H9 (cell line): ENCODE results near the gene SLC6A15. TPM values are rescaled to one million over a fixed set of nuclear protein-coding genes. Genes with fewer than 3 reads are reported as not detected.

Source experiments
- DNase-seq: peaks from one replicate; pipeline ENCODE4 v3.0.0-alpha.2; 2017
- H2AFZ ChIP-seq: one replicate; pipeline ENCODE4 v1.6.1; 2013; ENCODE audit warnings: mild to moderate bottlenecking, low read length, control low read depth, moderate library complexity
- H2AK5ac ChIP-seq: 2 replicates; pipeline ENCODE4 v1.6.1; 2013; ENCODE audit warnings: low read length, control low read depth, mixed read lengths; ENCODE audit not compliant: insufficient read length
- H2BK120ac ChIP-seq: one replicate; pipeline ENCODE4 v1.6.1; 2013; ENCODE audit warnings: low read depth, mild to moderate bottlenecking, low read length, control low read depth, inconsistent platforms; ENCODE audit not compliant: poor library complexity, severe bottlenecking
- H2BK12ac ChIP-seq: 2 replicates; pipeline ENCODE4 v1.6.1; 2013; ENCODE audit warnings: low read length, control low read depth, mixed read lengths, low read depth; ENCODE audit not compliant: insufficient read length
- H2BK15ac ChIP-seq: 2 replicates; pipeline ENCODE4 v1.6.1; 2013; ENCODE audit warnings: low read depth, low read length, control low read depth
- H2BK20ac ChIP-seq: one replicate; pipeline ENCODE4 v1.6.1; 2013; ENCODE audit warnings: low read depth, mild to moderate bottlenecking, low read length, control low read depth, inconsistent platforms; ENCODE audit not compliant: poor library complexity, severe bottlenecking
- H2BK5ac ChIP-seq: 2 replicates; pipeline ENCODE4 v1.6.1; 2013; ENCODE audit warnings: low read length, control low read depth, mixed read lengths; ENCODE audit not compliant: insufficient read length
- H3K14ac ChIP-seq: 2 replicates; pipeline ENCODE4 v1.6.1; 2013; ENCODE audit warnings: low read length, control low read depth; ENCODE audit not compliant: insufficient read depth
- H3K18ac ChIP-seq: 2 replicates; pipeline ENCODE4 v1.6.1; 2013; ENCODE audit warnings: low read depth, mild to moderate bottlenecking, mixed read lengths, low read length, control low read depth; ENCODE audit not compliant: insufficient read length
- H3K23ac ChIP-seq: 2 replicates; pipeline ENCODE4 v1.6.1; 2013; ENCODE audit warnings: low read length, control low read depth, mixed read lengths, low read depth; ENCODE audit not compliant: insufficient read length
- H3K23me2 ChIP-seq: 2 replicates; pipeline ENCODE4 v1.6.1; 2013; ENCODE audit warnings: low read depth, mild to moderate bottlenecking, mixed read lengths, low read length, control low read depth; ENCODE audit not compliant: insufficient read length, poor library complexity, severe bottlenecking
- H3K27ac ChIP-seq: 2 replicates; pipeline ENCODE4 v1.5.1; 2013; ENCODE audit warnings: low read length, control low read depth, mixed read lengths, low read depth; ENCODE audit not compliant: insufficient read length
- H3K27me3 ChIP-seq: 2 replicates; pipeline ENCODE4 v1.6.1; 2013; ENCODE audit warnings: low read length, control low read depth, inconsistent platforms; ENCODE audit not compliant: insufficient read depth
- H3K4ac ChIP-seq: 2 replicates; pipeline ENCODE4 v1.6.1; 2013; ENCODE audit warnings: low read depth, mild to moderate bottlenecking, control low read depth, inconsistent platforms, low read length, moderate library complexity
- H3K4me1 ChIP-seq: 2 replicates; pipeline ENCODE4 v1.6.1; 2013; ENCODE audit warnings: low read length, control low read depth, inconsistent platforms; ENCODE audit not compliant: insufficient read depth
- H3K4me2 ChIP-seq: 2 replicates; pipeline ENCODE4 v1.6.1; 2013; ENCODE audit warnings: low read length, control low read depth, mixed read lengths; ENCODE audit not compliant: insufficient read length, insufficient read depth
- H3K56ac ChIP-seq: 2 replicates; pipeline ENCODE4 v1.6.1; 2013; ENCODE audit warnings: low read depth, mild to moderate bottlenecking, mixed read lengths, low read length, control low read depth; ENCODE audit not compliant: insufficient read length
- H3K79me1 ChIP-seq: 2 replicates; pipeline ENCODE4 v1.6.1; 2013; ENCODE audit warnings: low read depth, mild to moderate bottlenecking, moderate library complexity, low read length, control low read depth, inconsistent platforms; ENCODE audit not compliant: insufficient read depth, poor library complexity, severe bottlenecking
- H3K79me2 ChIP-seq: 2 replicates; pipeline ENCODE4 v1.6.1; 2013; ENCODE audit warnings: low read length, control low read depth, inconsistent platforms; ENCODE audit not compliant: insufficient read depth
- H3K9ac ChIP-seq: 2 replicates; pipeline ENCODE4 v1.6.1; 2013; ENCODE audit warnings: low read length, control low read depth, mixed read lengths; ENCODE audit not compliant: insufficient read length; ENCODE audit errors: extremely low read depth
- H3K9me3 ChIP-seq: one replicate; pipeline ENCODE4 v1.6.1; 2013; ENCODE audit warnings: low read depth, low read length, inconsistent platforms; ENCODE audit not compliant: control insufficient read depth
- H3T11ph ChIP-seq: one replicate; pipeline ENCODE4 v1.6.1; 2013; ENCODE audit warnings: mild to moderate bottlenecking, low read length, control low read depth, inconsistent platforms
- H4K20me1 ChIP-seq: one replicate; pipeline ENCODE4 v1.6.1; 2013; ENCODE audit not compliant: control insufficient read depth, insufficient read length, insufficient read depth
- H4K5ac ChIP-seq: 2 replicates; pipeline ENCODE4 v1.6.1; 2013; ENCODE audit warnings: low read depth, mild to moderate bottlenecking, mixed read lengths, low read length, control low read depth; ENCODE audit not compliant: insufficient read length
- H4K8ac ChIP-seq: replicated peaks from 2 replicates; pipeline ENCODE4 v1.6.1; 2013; ENCODE audit warnings: low read length, control low read depth, mixed read lengths, low read depth; ENCODE audit not compliant: insufficient read length
- H4K91ac ChIP-seq: 2 replicates; pipeline ENCODE4 v1.6.1; 2013; ENCODE audit warnings: low read depth, mild to moderate bottlenecking, moderate library complexity, mixed read lengths, low read length, control low read depth; ENCODE audit not compliant: insufficient read length
- H3K27ac Mint-ChIP-seq, 3 experiments: 2 replicates in 2 of 3; 3 replicates in 1 of 3; pipeline ENCODE4 v1.8.0; 2020 to 2021; ENCODE audit warnings: mixed read lengths in 3 of 3, mild to moderate bottlenecking in 1 of 3, moderate library complexity in 1 of 3
- H3K27me3 Mint-ChIP-seq: 2 replicates; pipeline ENCODE4 v1.8.0; 2021; ENCODE audit warnings: low read depth, mild to moderate bottlenecking, moderate library complexity, mixed read lengths
- H3K36me3 Mint-ChIP-seq, 3 experiments: 2 replicates in 2 of 3; 3 replicates in 1 of 3; pipeline ENCODE4 v1.8.0; 2020 to 2021; ENCODE audit warnings: low read depth in 3 of 3, mixed read lengths in 3 of 3; ENCODE audit not compliant: insufficient read depth in 1 of 3
- H3K4me1 Mint-ChIP-seq, 2 experiments: 2 replicates each; pipeline ENCODE4 v1.8.0; 2020; ENCODE audit warnings: mixed read lengths in 2 of 2
- H3K4me3 Mint-ChIP-seq, 2 experiments: 2 replicates in 1 of 2; 3 replicates in 1 of 2; pipeline ENCODE4 v1.8.0; 2020 to 2021; ENCODE audit warnings: mild to moderate bottlenecking in 2 of 2, mixed read lengths in 2 of 2, moderate library complexity in 1 of 2
- H3K9me3 Mint-ChIP-seq, 2 experiments: 2 replicates in 1 of 2; 3 replicates in 1 of 2; pipeline ENCODE4 v1.8.0; 2020; ENCODE audit warnings: mild to moderate bottlenecking in 2 of 2, mixed read lengths in 2 of 2, moderate library complexity in 1 of 2
- CTCF ChIP-seq: fragments of 200-600 bp; sonication (generic); conservative IDR thresholded peaks from 3 replicates; pipeline ENCODE4 v1.8.0; 2021; ENCODE audit warnings: antibody characterized with exemption, mild to moderate bottlenecking
- WGBS: extraction: QIAGEN DNeasy Blood & Tissue Kit; methylation state at CpG from one replicate; pipeline ENCODE4 v1.1.7; 2013; ENCODE audit warnings: missing lambda C conversion rate, low lambda C conversion rate, mixed read lengths; ENCODE audit not compliant: insufficient read length; ENCODE audit errors: extremely low coverage; 5-methylcytosine and 5-hydroxymethylcytosine counted together
- total RNA-seq: library from RNA; stranded (reverse); gene quantifications from 2 replicates; pipeline ENCODE4 v1.2.1, GENCODE V29; 2021

The SLC6A15 gene
- total RNA-seq, 1 experiment from 2014 or later: 12.9 TPM

GRCh38 chr12:84960918-84961317 is 48.3 kb upstream of the SLC6A15 start:
- Histone ChIP-seq H3K4ac (no peak overlapping the region), H4K91ac (no peak overlapping the region), H2AFZ (no peak overlapping the region), H3K9me3 (no peaks in the 10 kb centered on the region), H4K5ac (no peak overlapping the region), H3T11ph (no peak overlapping the region), H3K18ac (no peak overlapping the region), H3K79me1 (no peaks in the 10 kb centered on the region), H3K56ac (no peak overlapping the region), H2BK5ac (no peak overlapping the region), H2BK120ac (no peak overlapping the region), H2AK5ac (no peak overlapping the region), H3K27me3 (no peaks in the 10 kb centered on the region), H4K20me1 (no peaks in the 10 kb centered on the region), H3K23me2 (no peaks in the 10 kb centered on the region), H2BK12ac (no peak overlapping the region), H3K9ac (no peak overlapping the region), H4K8ac (no peak overlapping the region), H3K27ac (no peak overlapping the region), H3K4me1 (no peaks in the 10 kb centered on the region), H3K14ac (no peak overlapping the region), H3K79me2 (0 out of 2 replicates have a peak, but pooled peaks cover 1% of the 10 kb centered on the region), H2BK20ac (no peak overlapping the region), H3K4me2 (no peak overlapping the region), H2BK15ac (no peak overlapping the region), H3K23ac (no peak overlapping the region)
- no peak for TF ChIP-seq CTCF
- Mint-ChIP-seq H3K36me3 (no peaks in the 10 kb centered on the region), H3K9me3 (no peaks in the 10 kb centered on the region), H3K4me3 (no peak overlapping the region), H3K4me1 (peaks cover 4 to 9% of the 10 kb centered on the region in 2 experiments), H3K27me3 (no peaks in the 10 kb centered on the region), H3K27ac (no peak overlapping the region)
- no CpG with 5 or more reads among the region's 1 CpG for WGBS
- no peak for DNase-seq
